Smooth muscle cell (in vitro differentiated cells): Measurements from ENCODE around the gene CKB. TPM values are rescaled to one million over a fixed set of nuclear protein-coding genes. Genes with fewer than 3 reads are reported as not detected.

Experiments used
- DNase-seq: peaks from one replicate; lab custom pipeline; 2025; ENCODE audit not compliant: unreplicated experiment; lab: John Stamatoyannopoulos, UW
- H2AFZ ChIP-seq: fragments of 200-600 bp; sonication (generic); 2 replicates; pipeline ENCODE4 v1.6.0; 2016; ENCODE audit warnings: antibody characterized with exemption, low read depth, mild to moderate bottlenecking
- H3F3A ChIP-seq: fragments of 200-600 bp; sonication (generic); 2 replicates; pipeline ENCODE4 v1.6.0; 2017; ENCODE audit warnings: antibody characterized with exemption, low read depth
- H3K27ac ChIP-seq: fragments of 200-600 bp; sonication (generic); 2 replicates; pipeline ENCODE4 v1.5.1; 2016; ENCODE audit warnings: low read depth, mild to moderate bottlenecking
- H3K27me3 ChIP-seq: fragments of 200-600 bp; sonication (generic); 2 replicates; pipeline ENCODE4 v1.6.1; 2016; ENCODE audit warnings: low read depth, mild to moderate bottlenecking
- H3K36me3 ChIP-seq: fragments of 200-600 bp; sonication (generic); 2 replicates; pipeline ENCODE4 v1.5.1; 2016; ENCODE audit warnings: low read depth
- H3K4me1 ChIP-seq: fragments of 200-600 bp; sonication (generic); 2 replicates; pipeline ENCODE4 v1.5.1; 2016; ENCODE audit warnings: low read depth
- H3K4me2 ChIP-seq: fragments of 200-600 bp; sonication (generic); 2 replicates; pipeline ENCODE4 v1.6.0; 2016; ENCODE audit warnings: mild to moderate bottlenecking
- H3K4me3 ChIP-seq: fragments of 200-600 bp; sonication (generic); 2 replicates; pipeline ENCODE4 v1.5.1; 2016; ENCODE audit warnings: mild to moderate bottlenecking
- H3K79me2 ChIP-seq: fragments of 200-600 bp; sonication (generic); 2 replicates; pipeline ENCODE4 v1.6.0; 2016; ENCODE audit warnings: low read depth, mild to moderate bottlenecking
- H3K9ac ChIP-seq: fragments of 200-600 bp; sonication (generic); 2 replicates; pipeline ENCODE4 v1.6.0; 2016; ENCODE audit warnings: low read depth
- H3K9me3 ChIP-seq: fragments of 200-600 bp; sonication (generic); replicated peaks from 2 replicates; pipeline ENCODE4 v1.5.1; 2016; ENCODE audit warnings: low read depth
- H4K20me1 ChIP-seq: fragments of 200-600 bp; sonication (generic); 2 replicates; pipeline ENCODE4 v1.6.0; 2016; ENCODE audit warnings: low read depth
- WGBS: methylation state at CpG from one replicate; pipeline ENCODE4 v1.1.7; 2016; ENCODE audit warnings: low lambda C conversion rate; 5-methylcytosine and 5-hydroxymethylcytosine counted together
- polyA plus RNA-seq: library from polyadenylated mRNA; unstranded; fragments of >200 nt; fragmentation: Nextera tagmentation; extraction: Ambion mirVana; gene quantifications from 2 replicates; pipeline ENCODE4 v1.2.1, GENCODE V29; 2016
- total RNA-seq: library from RNA; depleted of rRNA; stranded (reverse); fragments of >200 nt; gene quantifications from 2 replicates; pipeline ENCODE4 v1.2.3, GENCODE V29; 2014
- TF ChIP-seq, protein P1 (sequence below): fragments of 200-600 bp; sonication (generic); IDR thresholded peaks from 2 replicates; pipeline ENCODE4 v1.5.1; 2017; ENCODE audit warnings: borderline replicate concordance, mild to moderate bottlenecking, antibody characterized with exemption; ENCODE audit not compliant: insufficient read depth, poor library complexity, severe bottlenecking

Gene CKB
- total and polyA plus RNA-seq, 2 experiments from 2014 or later, result 25.7 to 62.9 TPM

GRCh38 chr14:103483600-103483999 lies 39.0 kb downstream of the CKB start:
- Histone ChIP-seq H2AFZ (no peak overlapping the region), H3K79me2 (no peaks in the 10 kb centered on the region), H4K20me1 (peaks cover 18% of the 10 kb centered on the region), H3K4me1 (peaks cover 4% of the 10 kb centered on the region), H3K27me3 (no peaks in the 10 kb centered on the region), H3F3A (peaks cover 3% of the 10 kb centered on the region), H3K27ac (no peak overlapping the region), H3K4me2 (no peak overlapping the region), H3K9me3 (no peaks in the 10 kb centered on the region), H3K36me3 (peaks cover 20% of the 10 kb centered on the region), H3K4me3 (no peak overlapping the region), H3K9ac (no peak overlapping the region)
- TF ChIP-seq, protein P1, sequence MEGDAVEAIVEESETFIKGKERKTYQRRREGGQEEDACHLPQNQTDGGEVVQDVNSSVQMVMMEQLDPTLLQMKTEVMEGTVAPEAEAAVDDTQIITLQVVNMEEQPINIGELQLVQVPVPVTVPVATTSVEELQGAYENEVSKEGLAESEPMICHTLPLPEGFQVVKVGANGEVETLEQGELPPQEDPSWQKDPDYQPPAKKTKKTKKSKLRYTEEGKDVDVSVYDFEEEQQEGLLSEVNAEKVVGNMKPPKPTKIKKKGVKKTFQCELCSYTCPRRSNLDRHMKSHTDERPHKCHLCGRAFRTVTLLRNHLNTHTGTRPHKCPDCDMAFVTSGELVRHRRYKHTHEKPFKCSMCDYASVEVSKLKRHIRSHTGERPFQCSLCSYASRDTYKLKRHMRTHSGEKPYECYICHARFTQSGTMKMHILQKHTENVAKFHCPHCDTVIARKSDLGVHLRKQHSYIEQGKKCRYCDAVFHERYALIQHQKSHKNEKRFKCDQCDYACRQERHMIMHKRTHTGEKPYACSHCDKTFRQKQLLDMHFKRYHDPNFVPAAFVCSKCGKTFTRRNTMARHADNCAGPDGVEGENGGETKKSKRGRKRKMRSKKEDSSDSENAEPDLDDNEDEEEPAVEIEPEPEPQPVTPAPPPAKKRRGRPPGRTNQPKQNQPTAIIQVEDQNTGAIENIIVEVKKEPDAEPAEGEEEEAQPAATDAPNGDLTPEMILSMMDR, result no peak
- 88% methylated on average over 5 of the region's 5 CpGs for WGBS
- no peak for DNase-seq

DNA sequence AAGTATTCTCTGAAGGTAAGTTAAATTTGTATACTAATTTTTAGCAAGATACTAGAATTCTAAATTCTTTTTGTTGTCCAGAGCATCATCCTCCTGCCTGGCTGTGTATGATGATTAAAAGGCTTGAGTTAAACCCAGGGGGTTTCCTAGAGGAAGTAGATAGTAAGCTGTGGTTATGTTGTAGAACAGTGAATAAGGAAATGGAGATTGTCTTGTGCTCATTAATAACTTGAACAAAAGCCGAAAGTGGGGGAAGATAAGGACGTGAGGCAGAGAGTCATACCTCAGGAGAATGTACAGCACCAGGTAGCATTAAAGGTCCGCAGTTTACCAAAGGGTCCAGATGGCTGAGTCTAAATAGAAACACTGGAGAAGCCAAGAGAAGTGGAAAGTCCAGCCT lies 42.0 kb downstream of the CKB start:
- no peak for DNase-seq
- H3K4me1 ChIP-seq, result no peaks in the 10 kb centered on the region
- no peaks in the 10 kb centered on the region for H3K9me3 ChIP-seq
- no peak overlapping the region for H3K4me3 ChIP-seq
- H3K27ac ChIP-seq, result no peak overlapping the region
- H3K36me3 ChIP-seq, result peaks cover 24% of the 10 kb centered on the region
- 98% methylated on average over 3 of the region's 3 CpGs for WGBS
- no peak overlapping the region for H3K4me2 ChIP-seq
- no peak overlapping the region for H3K9ac ChIP-seq
- H3K79me2 ChIP-seq, result no peaks in the 10 kb centered on the region
- H2AFZ ChIP-seq, result no peak overlapping the region
- H3F3A ChIP-seq, result no peaks in the 10 kb centered on the region
- no peaks in the 10 kb centered on the region for H3K27me3 ChIP-seq
- H4K20me1 ChIP-seq, result peaks cover 18% of the 10 kb centered on the region
- TF ChIP-seq, protein P1, result no peak

- TF ChIP-seq, protein P1, result no peak
- Histone ChIP-seq H4K20me1 (peaks cover 8% of the 10 kb centered on the region), H3K9me3 (no peaks in the 10 kb centered on the region), H2AFZ (no peak overlapping the region), H3K9ac (no peak overlapping the region), H3K4me2 (no peak overlapping the region), H3K27me3 (no peaks in the 10 kb centered on the region), H3K27ac (no peak overlapping the region), H3K79me2 (no peaks in the 10 kb centered on the region), H3F3A (no peaks in the 10 kb centered on the region), H3K4me1 (no peaks in the 10 kb centered on the region), H3K4me3 (no peak overlapping the region), H3K36me3 (peaks cover 29% of the 10 kb centered on the region)
- no peak for DNase-seq
- WGBS, result 85% methylated on average over 5 of the region's 5 CpGs
These were observed 46.0 kb downstream of the CKB start for GRCh38 chr14:103476631-103477030.

- Histone ChIP-seq H3K4me3 (no peak overlapping the region), H3K4me1 (no peaks in the 10 kb centered on the region), H2AFZ (no peak overlapping the region), H3K9me3 (no peaks in the 10 kb centered on the region), H3K9ac (no peak overlapping the region), H3K27me3 (no peaks in the 10 kb centered on the region), H3K4me2 (no peak overlapping the region), H3K36me3 (peaks cover 31% of the 10 kb centered on the region), H4K20me1 (peaks cover 8% of the 10 kb centered on the region), H3F3A (no peaks in the 10 kb centered on the region), H3K79me2 (no peaks in the 10 kb centered on the region), H3K27ac (no peak overlapping the region)
- 96% methylated on average over 3 of the region's 3 CpGs for WGBS
- TF ChIP-seq, protein P1, result no peak
- DNase-seq, result no peak
These were observed 46.6 kb downstream of the CKB start for GRCh38 chr14:103476065-103476464.
